ENCODE results near the gene MCRIP2. TPM values are rescaled to one million over a fixed set of nuclear protein-coding genes. Genes with fewer than 3 reads are reported as not detected.

MCRIP2 gene
- total RNA-seq, 2 donors from 2014 or later, result 12.2 to 42.2 TPM

GRCh38 chr16:659618-660017 is 18.0 kb downstream of the MCRIP2 start:
- no peak for DNase-seq (ENCODE audit: low spot score)
- no peak for ATAC-seq (ENCODE audit: insufficient number of reproducible peaks, low FRiP score, low read depth)
- TF ChIP-seq CTCF (IDR thresholded peaks at IDR 0.05), result no peak
- Histone ChIP-seq H3K27ac (no peak overlapping the region), H3K4me1 (ENCODE audit: control insufficient read depth in 1 of 2, low read depth in 2 of 2) (no peaks in the 10 kb centered on the region), H3K27me3 (replicated peaks; ENCODE audit: insufficient read depth) (no peaks in the 10 kb centered on the region), H3K4me3 (no peak overlapping the region), H3K36me3 (peaks cover 4% of the 10 kb centered on the region), H3K9me3 (no peaks in the 10 kb centered on the region)

- H3K4me1 ChIP-seq (ENCODE audit: control insufficient read depth in 1 of 2, low read depth in 2 of 2), result no peaks in the 10 kb centered on the region
- peaks cover 4% of the 10 kb centered on the region for H3K36me3 ChIP-seq
- H3K27ac ChIP-seq, result no peak overlapping the region
- no peak for TF ChIP-seq CTCF (IDR thresholded peaks at IDR 0.05)
- DNase-seq (ENCODE audit: low spot score) (no peak), ATAC-seq (ENCODE audit: insufficient number of reproducible peaks, low FRiP score, low read depth) (no peak)
- no peaks in the 10 kb centered on the region for H3K27me3 ChIP-seq (replicated peaks; ENCODE audit: insufficient read depth)
- H3K9me3 ChIP-seq, result no peaks in the 10 kb centered on the region
- peak overlapping the region; percentile 50 for H3K4me3 ChIP-seq
Observed at GRCh38 chr16:660132-660458, 18.5 kb downstream of the MCRIP2 start.

GRCh38 chr16:660459-661183 is 19.0 kb downstream of the MCRIP2 start:
- no peak for DNase-seq (ENCODE audit: low spot score)
- TF ChIP-seq CTCF (IDR thresholded peaks at IDR 0.05), result peak; percentile 44
- Histone ChIP-seq H3K27me3 (replicated peaks; ENCODE audit: insufficient read depth) (no peaks in the 10 kb centered on the region), H3K27ac (no peak overlapping the region), H3K9me3 (no peaks in the 10 kb centered on the region), H3K36me3 (peaks cover 1% of the 10 kb centered on the region), H3K4me1 (ENCODE audit: control insufficient read depth in 1 of 2, low read depth in 2 of 2) (no peaks in the 10 kb centered on the region), H3K4me3 (peak overlapping the region; percentile 50)
- no peak for ATAC-seq (ENCODE audit: insufficient number of reproducible peaks, low FRiP score, low read depth)

GRCh38 chr16:661184-661821 is 19.7 kb downstream of the MCRIP2 start:
- Histone ChIP-seq H3K27ac (no peak overlapping the region), H3K36me3 (no peaks in the 10 kb centered on the region), H3K9me3 (no peaks in the 10 kb centered on the region), H3K4me1 (ENCODE audit: control insufficient read depth in 1 of 2, low read depth in 2 of 2) (no peaks in the 10 kb centered on the region), H3K4me3 (no peak overlapping the region), H3K27me3 (replicated peaks; ENCODE audit: insufficient read depth) (no peaks in the 10 kb centered on the region)
- DNase-seq (ENCODE audit: low spot score) (no peak), ATAC-seq (ENCODE audit: insufficient number of reproducible peaks, low FRiP score, low read depth) (no peak)
- no peak for TF ChIP-seq CTCF (IDR thresholded peaks at IDR 0.05)

GRCh38 chr16:662095-662494 is 20.5 kb downstream of the MCRIP2 start:
- Histone ChIP-seq H3K27ac (no peak overlapping the region), H3K36me3 (no peaks in the 10 kb centered on the region), H3K9me3 (no peaks in the 10 kb centered on the region), H3K4me3 (no peak overlapping the region), H3K4me1 (ENCODE audit: control insufficient read depth in 1 of 2, low read depth in 2 of 2) (no peaks in the 10 kb centered on the region), H3K27me3 (replicated peaks; ENCODE audit: insufficient read depth) (no peaks in the 10 kb centered on the region)
- TF ChIP-seq CTCF (IDR thresholded peaks at IDR 0.05), result no peak
- DNase-seq (ENCODE audit: low spot score) (no peak), ATAC-seq (ENCODE audit: insufficient number of reproducible peaks, low FRiP score, low read depth) (no peak)

All from thoracic aorta (tissue), 2 donors.